Neural crest cell (in vitro differentiated cells): ENCODE measurements around the gene PLEKHF1. TPM values are rescaled to one million over a fixed set of nuclear protein-coding genes. Genes with fewer than 3 reads are reported as not detected.

Experiments
- DNase-seq: peaks from one replicate; pipeline ENCODE4 v3.0.0; 2021; ENCODE audit warnings: low read depth, mixed read lengths, low spot score
- H3K27ac Mint-ChIP-seq: one replicate; pipeline ENCODE4 v1.8.0; 2021; ENCODE audit warnings: mild to moderate bottlenecking, mixed read lengths; ENCODE audit not compliant: unreplicated experiment
- H3K27me3 Mint-ChIP-seq: 2 replicates; pipeline ENCODE4 v1.8.0; 2021; ENCODE audit warnings: low read depth, mild to moderate bottlenecking, mixed read lengths
- H3K36me3 Mint-ChIP-seq: 2 replicates; pipeline ENCODE4 v1.8.0; 2021; ENCODE audit warnings: low read depth, mild to moderate bottlenecking, mixed read lengths
- H3K4me1 Mint-ChIP-seq: 2 replicates; pipeline ENCODE4 v1.8.0; 2021; ENCODE audit warnings: mixed read lengths
- H3K4me3 Mint-ChIP-seq: one replicate; pipeline ENCODE4 v1.8.0; 2021; ENCODE audit warnings: mild to moderate bottlenecking, mixed read lengths
- H3K9me3 Mint-ChIP-seq: 2 replicates; pipeline ENCODE4 v1.8.0; 2021; ENCODE audit warnings: mixed read lengths
- total RNA-seq: library from RNA; stranded (reverse); gene quantifications from 2 replicates; pipeline ENCODE4 v1.2.1, GENCODE V29; 2021
- TF ChIP-seq, protein P1 (sequence below): fragments of 200-600 bp; sonication (generic); conservative IDR thresholded peaks from 2 replicates; pipeline ENCODE4 v1.5.0; 2021; ENCODE audit warnings: antibody characterized with exemption, mild to moderate bottlenecking

Gene PLEKHF1
- total RNA-seq, 1 donor from 2014 or later, result 1.2 TPM

DNA sequence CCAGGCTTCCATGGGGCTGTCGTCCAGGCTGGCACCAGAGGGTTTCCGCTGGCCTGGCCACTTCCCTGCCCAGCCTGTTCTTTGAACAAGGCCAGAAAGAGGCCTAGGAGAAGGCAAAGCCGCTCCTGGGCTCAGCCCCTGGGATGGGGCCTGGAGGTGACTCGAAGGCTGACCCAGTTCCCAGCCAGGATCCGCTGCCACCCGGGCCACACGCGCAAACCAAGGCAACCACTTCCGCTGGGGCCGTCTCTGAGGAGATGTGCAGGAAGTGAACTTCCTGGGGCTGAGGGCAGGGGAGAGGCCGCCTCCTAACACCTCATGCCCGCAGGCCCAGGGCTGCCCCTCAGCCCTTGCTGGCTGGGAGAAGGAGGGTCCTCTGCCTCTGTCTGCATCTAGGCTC is 15.2 kb downstream of the PLEKHF1 start:
- no peak overlapping the region for H3K27ac Mint-ChIP-seq
- H3K36me3 Mint-ChIP-seq, result no peaks in the 10 kb centered on the region
- H3K9me3 Mint-ChIP-seq, result no peaks in the 10 kb centered on the region
- no peak for DNase-seq
- TF ChIP-seq, protein P1, sequence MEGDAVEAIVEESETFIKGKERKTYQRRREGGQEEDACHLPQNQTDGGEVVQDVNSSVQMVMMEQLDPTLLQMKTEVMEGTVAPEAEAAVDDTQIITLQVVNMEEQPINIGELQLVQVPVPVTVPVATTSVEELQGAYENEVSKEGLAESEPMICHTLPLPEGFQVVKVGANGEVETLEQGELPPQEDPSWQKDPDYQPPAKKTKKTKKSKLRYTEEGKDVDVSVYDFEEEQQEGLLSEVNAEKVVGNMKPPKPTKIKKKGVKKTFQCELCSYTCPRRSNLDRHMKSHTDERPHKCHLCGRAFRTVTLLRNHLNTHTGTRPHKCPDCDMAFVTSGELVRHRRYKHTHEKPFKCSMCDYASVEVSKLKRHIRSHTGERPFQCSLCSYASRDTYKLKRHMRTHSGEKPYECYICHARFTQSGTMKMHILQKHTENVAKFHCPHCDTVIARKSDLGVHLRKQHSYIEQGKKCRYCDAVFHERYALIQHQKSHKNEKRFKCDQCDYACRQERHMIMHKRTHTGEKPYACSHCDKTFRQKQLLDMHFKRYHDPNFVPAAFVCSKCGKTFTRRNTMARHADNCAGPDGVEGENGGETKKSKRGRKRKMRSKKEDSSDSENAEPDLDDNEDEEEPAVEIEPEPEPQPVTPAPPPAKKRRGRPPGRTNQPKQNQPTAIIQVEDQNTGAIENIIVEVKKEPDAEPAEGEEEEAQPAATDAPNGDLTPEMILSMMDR, result no peak
- peaks cover 18% of the 10 kb centered on the region for H3K4me1 Mint-ChIP-seq
- H3K27me3 Mint-ChIP-seq, result peaks cover 4% of the 10 kb centered on the region
- H3K4me3 Mint-ChIP-seq, result no peak overlapping the region

DNA sequence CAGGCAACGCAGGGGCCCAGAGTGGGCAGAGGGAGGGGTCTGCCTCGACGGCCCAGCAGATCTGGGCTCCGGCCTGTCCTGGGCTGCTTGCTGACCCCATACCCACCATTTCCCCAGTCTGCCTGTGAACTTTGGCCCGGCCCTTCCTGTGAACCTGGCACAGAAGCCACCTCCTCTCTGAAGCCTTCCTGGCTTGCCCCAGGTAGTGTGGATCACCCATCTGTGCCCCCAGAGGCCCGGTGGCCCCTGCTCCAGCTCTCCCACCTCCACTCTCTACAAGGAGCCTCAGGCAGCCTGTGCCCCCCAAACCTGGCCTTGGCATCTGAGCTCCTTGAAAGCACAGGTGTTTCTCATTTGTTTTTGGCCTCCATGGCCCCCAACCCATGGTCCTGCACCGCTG is 15.7 kb downstream of the PLEKHF1 start:
- no peak overlapping the region for H3K4me3 Mint-ChIP-seq
- no peaks in the 10 kb centered on the region for H3K36me3 Mint-ChIP-seq
- peaks cover 4% of the 10 kb centered on the region for H3K27me3 Mint-ChIP-seq
- DNase-seq, result no peak
- peaks cover 16% of the 10 kb centered on the region for H3K4me1 Mint-ChIP-seq
- no peaks in the 10 kb centered on the region for H3K9me3 Mint-ChIP-seq
- TF ChIP-seq, protein P1, result no peak
- H3K27ac Mint-ChIP-seq, result no peak overlapping the region

DNA sequence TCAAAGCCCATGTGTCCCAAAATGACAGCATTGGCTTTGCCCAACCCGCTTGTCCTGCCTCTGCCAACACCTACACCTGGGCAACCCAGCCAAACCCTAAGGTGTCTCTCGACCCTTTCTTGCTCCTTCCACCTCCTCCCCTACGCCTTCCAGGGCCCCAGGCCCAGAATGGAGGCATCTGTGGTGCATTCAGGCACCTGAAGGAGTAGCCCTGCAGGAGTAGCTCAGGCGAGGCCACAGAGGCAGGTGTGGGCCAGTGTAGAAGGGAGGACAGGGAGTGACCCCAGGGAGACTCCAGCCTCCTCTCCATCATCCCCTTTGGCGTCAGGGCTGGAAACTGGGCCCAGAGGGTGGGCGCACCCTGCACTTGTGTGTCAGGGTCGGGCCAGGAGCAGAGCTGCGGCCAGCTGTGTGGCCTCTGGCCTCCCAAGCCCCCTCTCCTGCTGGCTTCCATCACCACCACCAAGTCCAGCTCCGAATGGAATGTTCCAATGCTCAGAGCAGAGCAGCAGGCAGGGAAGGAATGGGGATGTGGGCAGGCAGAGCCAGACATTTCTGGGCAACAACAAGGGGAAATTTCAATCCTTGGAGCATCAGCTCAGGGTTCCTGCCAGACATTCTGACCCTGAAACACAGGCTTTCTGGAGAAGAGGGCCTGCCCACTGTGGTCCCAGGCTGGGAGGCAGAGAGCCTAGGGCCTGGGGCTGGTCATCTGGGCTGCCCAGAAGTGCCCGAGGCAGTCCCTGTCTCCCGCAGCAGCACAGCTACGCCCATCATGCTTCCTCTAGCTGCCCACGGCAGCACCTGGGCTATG is 16.4 kb downstream of the PLEKHF1 start:
- peaks cover 14% of the 10 kb centered on the region for H3K4me1 Mint-ChIP-seq
- peaks cover 4% of the 10 kb centered on the region for H3K27me3 Mint-ChIP-seq
- no peak overlapping the region for H3K27ac Mint-ChIP-seq
- TF ChIP-seq, protein P1, result no peak
- DNase-seq, result no peak
- H3K36me3 Mint-ChIP-seq, result no peaks in the 10 kb centered on the region
- H3K4me3 Mint-ChIP-seq, result no peak overlapping the region
- H3K9me3 Mint-ChIP-seq, result no peaks in the 10 kb centered on the region

DNA sequence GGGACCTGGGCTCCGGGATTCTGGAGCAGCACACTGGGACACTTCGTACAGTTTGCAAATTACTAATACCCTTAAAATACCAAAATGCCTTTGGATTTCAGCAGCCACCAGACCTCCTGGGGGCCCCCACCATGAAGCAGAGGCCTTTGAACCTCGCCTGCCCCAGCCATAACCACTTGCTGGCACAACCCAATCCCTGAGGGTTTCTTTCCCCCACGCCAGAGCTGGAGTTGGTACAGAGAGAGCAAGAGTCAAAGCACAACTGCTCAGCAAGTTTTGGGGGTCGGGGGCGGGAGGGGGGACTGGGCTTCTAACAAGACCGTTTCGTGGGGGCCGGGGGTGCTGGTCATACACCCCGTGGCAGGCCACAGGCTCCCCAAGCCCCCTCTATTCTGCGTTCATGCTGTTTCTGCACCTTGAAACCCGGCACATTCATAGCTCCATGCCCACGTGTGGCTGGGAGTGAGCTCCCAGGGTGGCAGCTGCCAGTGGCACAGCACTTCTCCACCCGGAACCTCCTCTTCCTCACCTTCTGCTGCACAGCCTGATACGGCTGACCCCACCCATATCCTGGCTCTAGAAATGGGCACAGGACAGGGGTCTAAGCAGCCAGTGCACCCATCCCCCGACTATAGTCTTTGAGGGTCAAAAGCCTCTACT is 17.1 kb downstream of the PLEKHF1 start:
- DNase-seq, result no peak
- Mint-ChIP-seq H3K4me3 (no peak overlapping the region), H3K4me1 (peaks cover 19% of the 10 kb centered on the region), H3K27ac (no peak overlapping the region), H3K36me3 (no peaks in the 10 kb centered on the region), H3K9me3 (no peaks in the 10 kb centered on the region), H3K27me3 (peaks cover 4% of the 10 kb centered on the region)
- TF ChIP-seq, protein P1, result no peak

DNA sequence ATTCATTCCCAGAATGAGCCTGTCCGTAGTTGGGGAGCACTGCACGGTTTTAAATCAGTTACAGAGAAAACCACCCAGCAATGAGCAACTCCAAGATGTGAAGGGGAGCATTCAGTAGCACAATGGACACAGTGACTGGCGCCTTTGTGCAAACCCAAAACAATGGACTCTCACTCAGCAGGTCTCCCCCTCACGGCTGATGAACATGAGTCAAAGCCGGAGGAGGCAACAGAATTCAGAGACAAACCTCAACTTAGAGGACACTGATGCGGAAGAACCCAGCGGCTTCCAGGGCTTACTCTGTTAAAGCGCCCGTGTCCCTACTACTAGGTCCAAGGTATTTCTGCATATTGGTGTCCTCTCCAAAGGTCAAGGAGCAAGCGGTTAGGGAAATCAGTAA is 17.7 kb downstream of the PLEKHF1 start:
- TF ChIP-seq, protein P1, result no peak
- Mint-ChIP-seq H3K27ac (no peak overlapping the region), H3K36me3 (no peaks in the 10 kb centered on the region), H3K4me3 (peak overlapping the region; percentile 27), H3K4me1 (peaks cover 21% of the 10 kb centered on the region), H3K9me3 (no peaks in the 10 kb centered on the region), H3K27me3 (peaks cover 4% of the 10 kb centered on the region)
- DNase-seq, result no peak
